Caco-2 (cell line): ENCODE measurements around the gene CPB2. TPM values are rescaled to one million over a fixed set of nuclear protein-coding genes. Genes with fewer than 3 reads are reported as not detected.

Experiments
- BruUV-seq: library from RNA; stranded (reverse); fragments of 400-500 nt; replicated peaks from 2 replicates; lab custom pipeline; 2021; lab: Mats Ljungman, UMichigan
- CTCF ChIA-PET: fragments of 300-600 bp; sonication (Branson Sonifier 250); formaldehyde crosslinking; loops from one replicate; lab custom pipeline; 2022; ENCODE audit warnings: antibody characterized with exemption; lab: Charles Lee
- POLR2A ChIA-PET: fragments of 300-600 bp; sonication (Branson Sonifier 250); formaldehyde crosslinking; loops from one replicate; lab custom pipeline; 2022; ENCODE audit warnings: antibody characterized with exemption; lab: Charles Lee
- DNase-seq, 2 experiments: peaks; one replicate each; pipeline versions ENCODE4 v3.0.0 to v3.0.0-alpha.2; 2020 to 2022
- H3K27me3 ChIP-seq: replicated peaks from 2 replicates; pipeline ENCODE4 v1.6.0; 2011; ENCODE audit warnings: low read length; ENCODE audit not compliant: control insufficient read depth, insufficient read depth
- H3K36me3 ChIP-seq: 2 replicates; pipeline ENCODE4 v1.5.1; 2011; ENCODE audit warnings: low read length; ENCODE audit not compliant: control insufficient read depth, insufficient read depth
- H3K4me1 ChIP-seq: fragments of 250-450 bp; sonication (Bioruptor Pico); 2 replicates; pipeline ENCODE4 v1.5.1; 2020; ENCODE audit warnings: mild to moderate bottlenecking
- H3K4me3 ChIP-seq: 2 replicates; pipeline ENCODE4 v1.5.1; 2011; ENCODE audit warnings: low read depth, mild to moderate bottlenecking, control low read depth, low read length
- H3K9me3 ChIP-seq: fragments of 250-450 bp; sonication (Bioruptor Pico); 2 replicates; pipeline ENCODE4 v1.5.1; 2020; ENCODE audit warnings: mild to moderate bottlenecking, moderate library complexity
- H3K27ac Mint-ChIP-seq: one replicate; pipeline ENCODE4 v1.8.0; 2022; ENCODE audit warnings: mixed read lengths; ENCODE audit not compliant: unreplicated experiment
- H3K27me3 Mint-ChIP-seq: one replicate; pipeline ENCODE4 v1.8.0; 2022; ENCODE audit warnings: mixed read lengths; ENCODE audit not compliant: insufficient read depth, unreplicated experiment
- H3K36me3 Mint-ChIP-seq: one replicate; pipeline ENCODE4 v1.8.0; 2022; ENCODE audit warnings: mild to moderate bottlenecking, mixed read lengths; ENCODE audit not compliant: insufficient read depth, unreplicated experiment
- H3K4me1 Mint-ChIP-seq: one replicate; pipeline ENCODE4 v1.8.0; 2022; ENCODE audit warnings: low read depth, mixed read lengths; ENCODE audit not compliant: unreplicated experiment
- H3K4me3 Mint-ChIP-seq: one replicate; pipeline ENCODE4 v1.8.0; 2022; ENCODE audit warnings: mild to moderate bottlenecking, moderate library complexity, mixed read lengths; ENCODE audit not compliant: unreplicated experiment
- H3K9me3 Mint-ChIP-seq: one replicate; pipeline ENCODE4 v1.8.0; 2022; ENCODE audit warnings: mixed read lengths; ENCODE audit not compliant: unreplicated experiment
- intact Hi-C: fragments of 100-400 bp; cut with micrococcal nuclease; formaldehyde crosslinking; loops from one replicate; pipeline ENCODE4 v1.10.0; 2022; ENCODE audit not compliant: unreplicated experiment
- total RNA-seq: library from RNA; stranded (reverse); gene quantifications from 2 replicates; pipeline ENCODE4 v1.2.3, GENCODE V29; 2022
- TF ChIP-seq, protein P1 (sequence below), 2 experiments: fragments of 200-600 bp in 1 of 2; IDR thresholded peaks; 1 replicate in 1 of 2; 2 replicates in 1 of 2; pipeline versions ENCODE4 v1.5.1 to v1.8.0; 2011 to 2022; ENCODE audit warnings: antibody characterized with exemption in 1 of 2, control low read depth in 1 of 2, inconsistent platforms in 1 of 2, low read depth in 1 of 2, low read length in 1 of 2, mild to moderate bottlenecking in 1 of 2, moderate library complexity in 1 of 2; ENCODE audit not compliant: insufficient read depth in 1 of 2, severe bottlenecking in 1 of 2, unreplicated experiment in 1 of 2

The CPB2 gene
- total RNA-seq, 1 experiment from 2014 or later, result 0.18 TPM

DNA sequence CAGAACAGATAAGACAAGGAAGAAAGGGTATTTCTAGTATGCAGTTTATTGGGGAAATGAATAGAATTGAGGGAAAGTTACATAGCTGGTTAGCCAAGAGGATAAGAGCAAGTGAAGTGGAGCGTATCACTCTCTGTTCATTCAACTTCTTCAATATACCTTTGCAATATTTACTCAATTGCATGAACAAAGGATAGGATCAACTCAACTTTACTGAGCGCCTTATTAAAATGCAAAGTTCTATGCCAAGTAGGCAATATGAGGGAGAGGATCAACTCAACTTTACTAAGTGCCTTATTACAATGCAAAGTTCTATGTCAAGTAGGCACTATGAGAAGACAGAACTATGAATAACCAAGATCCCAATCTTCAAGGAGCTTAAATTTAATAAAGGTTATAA, 96.2 kb downstream of the CPB2 start:
- H3K36me3 ChIP-seq, result no peaks in the 10 kb centered on the region
- Mint-ChIP-seq H3K4me3 (no peak overlapping the region), H3K9me3 (no peaks in the 10 kb centered on the region), H3K27me3 (no peaks in the 10 kb centered on the region), H3K36me3 (peaks cover 40% of the 10 kb centered on the region), H3K4me1 (no peaks in the 10 kb centered on the region), H3K27ac (no peak overlapping the region)
- intact Hi-C loops, result no loop called here
- H3K27me3 ChIP-seq, result no peaks in the 10 kb centered on the region
- H3K9me3 ChIP-seq, result no peaks in the 10 kb centered on the region
- no peak for DNase-seq
- no TSS peak for BruUV-seq
- ChIA-PET POLR2A (no interaction called here), CTCF (no interaction called here)
- TF ChIP-seq, protein P1, sequence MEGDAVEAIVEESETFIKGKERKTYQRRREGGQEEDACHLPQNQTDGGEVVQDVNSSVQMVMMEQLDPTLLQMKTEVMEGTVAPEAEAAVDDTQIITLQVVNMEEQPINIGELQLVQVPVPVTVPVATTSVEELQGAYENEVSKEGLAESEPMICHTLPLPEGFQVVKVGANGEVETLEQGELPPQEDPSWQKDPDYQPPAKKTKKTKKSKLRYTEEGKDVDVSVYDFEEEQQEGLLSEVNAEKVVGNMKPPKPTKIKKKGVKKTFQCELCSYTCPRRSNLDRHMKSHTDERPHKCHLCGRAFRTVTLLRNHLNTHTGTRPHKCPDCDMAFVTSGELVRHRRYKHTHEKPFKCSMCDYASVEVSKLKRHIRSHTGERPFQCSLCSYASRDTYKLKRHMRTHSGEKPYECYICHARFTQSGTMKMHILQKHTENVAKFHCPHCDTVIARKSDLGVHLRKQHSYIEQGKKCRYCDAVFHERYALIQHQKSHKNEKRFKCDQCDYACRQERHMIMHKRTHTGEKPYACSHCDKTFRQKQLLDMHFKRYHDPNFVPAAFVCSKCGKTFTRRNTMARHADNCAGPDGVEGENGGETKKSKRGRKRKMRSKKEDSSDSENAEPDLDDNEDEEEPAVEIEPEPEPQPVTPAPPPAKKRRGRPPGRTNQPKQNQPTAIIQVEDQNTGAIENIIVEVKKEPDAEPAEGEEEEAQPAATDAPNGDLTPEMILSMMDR (IDR thresholded peaks at IDR 0.05; ENCODE audit: insufficient read depth in 1 of 2, low read depth in 1 of 2, low read length in 1 of 2, severe bottlenecking in 1 of 2, unreplicated experiment in 1 of 2), result no peak
- H3K4me1 ChIP-seq, result no peaks in the 10 kb centered on the region
- no peak overlapping the region for H3K4me3 ChIP-seq

DNA sequence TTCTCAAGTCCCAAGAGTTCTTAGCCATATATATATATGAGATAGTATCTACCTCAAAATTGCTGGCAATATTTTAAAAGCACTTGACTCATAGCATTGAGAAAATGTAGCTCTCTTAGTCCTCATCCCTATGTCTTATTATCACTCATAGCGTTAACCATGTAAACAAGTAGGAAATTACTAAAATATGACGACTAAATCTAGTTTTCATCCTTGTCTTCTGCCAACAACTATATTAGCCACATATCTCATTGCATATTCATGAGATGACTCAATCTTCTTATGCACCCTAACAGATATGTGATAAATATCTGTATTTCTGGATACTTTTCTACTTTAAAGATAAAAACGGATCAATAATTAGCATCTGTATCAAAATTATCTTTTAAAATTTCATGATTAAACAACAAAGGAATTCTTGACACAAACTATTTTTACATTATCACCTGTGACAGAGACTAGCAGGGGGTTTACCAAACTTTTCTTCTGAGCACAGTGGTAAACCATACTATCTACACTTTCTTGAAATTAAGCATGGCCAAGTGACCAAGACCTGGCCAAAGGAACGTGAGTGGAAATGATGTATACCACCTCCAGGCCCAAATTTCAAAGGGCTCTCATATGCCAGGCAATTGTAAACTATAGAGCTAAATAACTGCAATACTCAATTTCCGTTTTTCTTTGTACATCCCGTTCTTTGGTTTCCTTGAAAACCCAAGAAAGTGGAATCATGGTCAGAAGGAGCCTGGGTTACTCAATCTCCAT, 98.0 kb downstream of the CPB2 start:
- Mint-ChIP-seq H3K4me3 (no peak overlapping the region), H3K4me1 (no peaks in the 10 kb centered on the region), H3K36me3 (peaks cover 49% of the 10 kb centered on the region), H3K27ac (no peak overlapping the region), H3K9me3 (no peaks in the 10 kb centered on the region), H3K27me3 (no peaks in the 10 kb centered on the region)
- TF ChIP-seq, protein P1 (IDR thresholded peaks at IDR 0.05; ENCODE audit: insufficient read depth in 1 of 2, low read depth in 1 of 2, low read length in 1 of 2, severe bottlenecking in 1 of 2, unreplicated experiment in 1 of 2), result no peak
- Histone ChIP-seq H3K36me3 (no peaks in the 10 kb centered on the region), H3K4me1 (no peaks in the 10 kb centered on the region), H3K4me3 (no peak overlapping the region), H3K27me3 (no peaks in the 10 kb centered on the region), H3K9me3 (no peaks in the 10 kb centered on the region)
- ChIA-PET POLR2A (no interaction called here), CTCF (no interaction called here)
- no peak for DNase-seq
- BruUV-seq, result no TSS peak
- intact Hi-C loops, result no loop called here

DNA sequence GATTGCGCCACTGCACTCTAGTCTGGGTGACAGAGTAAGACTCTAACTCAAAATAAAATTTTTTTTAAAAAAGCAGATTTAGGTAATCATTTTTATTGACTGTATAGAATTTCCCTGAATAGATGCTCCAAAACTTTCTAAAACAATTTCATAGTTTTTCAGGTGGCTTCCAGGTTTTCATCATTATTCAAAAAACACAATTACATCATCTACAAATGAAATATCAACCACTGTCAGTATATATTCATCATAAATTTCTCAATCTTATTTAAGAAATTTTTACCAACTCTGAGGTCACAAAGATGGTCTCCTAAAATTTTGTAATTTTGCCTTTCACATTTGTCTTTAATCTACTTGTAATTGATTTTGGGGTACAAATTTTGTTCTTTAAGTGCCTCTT, 100.3 kb downstream of the CPB2 start:
- H3K36me3 ChIP-seq, result 0 out of 2 replicates have a peak, but pooled peaks cover 2% of the 10 kb centered on the region
- no peaks in the 10 kb centered on the region for H3K4me1 ChIP-seq
- BruUV-seq, result no TSS peak
- H3K27me3 ChIP-seq, result no peaks in the 10 kb centered on the region
- ChIA-PET POLR2A (no interaction called here), CTCF (no interaction called here)
- peaks cover 61% of the 10 kb centered on the region for H3K36me3 Mint-ChIP-seq
- H3K4me1 Mint-ChIP-seq, result no peaks in the 10 kb centered on the region
- no peaks in the 10 kb centered on the region for H3K9me3 Mint-ChIP-seq
- no peak overlapping the region for H3K4me3 Mint-ChIP-seq
- H3K9me3 ChIP-seq, result no peaks in the 10 kb centered on the region
- intact Hi-C loops, result no loop called here
- no peak overlapping the region for H3K27ac Mint-ChIP-seq
- no peaks in the 10 kb centered on the region for H3K27me3 Mint-ChIP-seq
- H3K4me3 ChIP-seq, result no peak overlapping the region
- TF ChIP-seq, protein P1 (IDR thresholded peaks at IDR 0.05; ENCODE audit: insufficient read depth in 1 of 2, low read depth in 1 of 2, low read length in 1 of 2, severe bottlenecking in 1 of 2, unreplicated experiment in 1 of 2), result no peak
- DNase-seq, result no peak

Other genes with a start within 250 kb of the CPB2 start
- 45.0 and 47.0 TPM in 2 replicates for gene ZC3H13, start 52.3 kb downstream of the CPB2 start, total RNA-seq
- 32.1 and 37.8 TPM in 2 replicates for gene LCP1, start 77.1 kb upstream of the CPB2 start, total RNA-seq
- not detected in 2 replicates for gene LRRC63, start 106.9 kb upstream of the CPB2 start, total RNA-seq